GM18909 (cell line): Measurements from ENCODE around the gene PLEKHG5.
"Not testable (repeated sequence)": the region's sequence is repeated elsewhere in the genome, so short reads cannot be mapped to it uniquely, and the experiment has no call there.

Source experiments
- ATAC-seq: cut with Tn5 transposase; IDR thresholded peaks from one replicate; pipeline ENCODE4 v1.9.1; 2021; ENCODE audit warnings: mild to moderate bottlenecking; ENCODE audit not compliant: unreplicated experiment, poor library complexity

The PLEKHG5 gene

GRCh38 chr1:6431645-6432579 lies 59.6 kb downstream of the PLEKHG5 start:
- ATAC-seq, result not testable (repeated sequence)

- not testable (repeated sequence) for ATAC-seq
Measured at GRCh38 chr1:6429660-6430411, 61.6 kb downstream of the PLEKHG5 start.

GRCh38 chr1:6428453-6428852 lies 63.0 kb downstream of the PLEKHG5 start:
- ATAC-seq, result not testable (repeated sequence)

GRCh38 chr1:6427441-6428390 lies 63.8 kb downstream of the PLEKHG5 start:
- ATAC-seq, result no peak

- no peak for ATAC-seq
Measured at GRCh38 chr1:6426972-6427350, 64.5 kb downstream of the PLEKHG5 start.

GRCh38 chr1:6426277-6426971 lies 65.0 kb downstream of the PLEKHG5 start:
- no peak for ATAC-seq

- ATAC-seq, result no peak
Measured at GRCh38 chr1:6425658-6426057, 65.8 kb downstream of the PLEKHG5 start.

GRCh38 chr1:6424619-6425593 lies 66.6 kb downstream of the PLEKHG5 start, which contains the start of gene ESPN:
Gene ESPN, plus strand, starts transcription at chr1:6424776. Its CDS starts 180 bp downstream, at chr1:6424956.
- ATAC-seq, result no peak

GRCh38 chr1:6424000-6424565 lies 67.4 kb downstream of the PLEKHG5 start:
- ATAC-seq, result no peak

- peak; percentile 51 for ATAC-seq
Measured at GRCh38 chr1:6423321-6423999, 68.0 kb downstream of the PLEKHG5 start.

- ATAC-seq, result no peak
Measured at GRCh38 chr1:6421266-6421665, 70.2 kb downstream of the PLEKHG5 start.

GRCh38 chr1:6420454-6421042 lies 70.9 kb downstream of the PLEKHG5 start:
- ATAC-seq, result no peak

GRCh38 chr1:6419804-6420453 lies 71.5 kb downstream of the PLEKHG5 start, which contains the start of gene HES2:
Gene HES2, minus strand, starts transcription at chr1:6419919. Its CDS starts 99 bp downstream, at chr1:6419820.
- ATAC-seq, result no peak

- no peak for ATAC-seq
Measured at GRCh38 chr1:6419397-6419803, 72.1 kb downstream of the PLEKHG5 start.

- ATAC-seq, result no peak
Measured at GRCh38 chr1:6418668-6419396, 72.6 kb downstream of the PLEKHG5 start.
